Natural killer cell (primary cell): ENCODE data around the gene ADGRB2. TPM values are rescaled to one million over a fixed set of nuclear protein-coding genes. Genes with fewer than 3 reads are reported as not detected.
A peak's percentile ranks its signal among the peaks of the same experiment; 100 is the strongest.

Experiments
- ATAC-seq, 3 donors: fragments of 150-1000 bp in 2 of 3; fragments of 200-7000 bp in 1 of 3; cut with Tn5 transposase; 1 replicate in 1 of 3; 2 replicates in 2 of 3; pipeline ENCODE4 v1.10.0; 2021; ENCODE audit warnings: mild to moderate bottlenecking in 2 of 3, moderate library complexity in 2 of 3
- DNase-seq, 2 donors: peaks; one replicate each; pipeline versions ENCODE4 v3.0.0 to v3.0.0-alpha.2; 2013 to 2021; ENCODE audit warnings: mixed read lengths in 1 of 2
- H3K27ac ChIP-seq: one replicate; pipeline ENCODE4 v1.5.1; 2013; ENCODE audit warnings: mild to moderate bottlenecking, low read length
- H3K27me3 ChIP-seq: one replicate; pipeline ENCODE4 v1.6.1; 2013; ENCODE audit warnings: low read length; ENCODE audit not compliant: control insufficient read depth, insufficient read depth
- H3K36me3 ChIP-seq: one replicate; pipeline ENCODE4 v1.6.1; 2013; ENCODE audit warnings: low read length; ENCODE audit not compliant: control insufficient read depth, insufficient read depth
- H3K4me1 ChIP-seq: one replicate; pipeline ENCODE4 v1.6.1; 2013; ENCODE audit warnings: low read length; ENCODE audit not compliant: control insufficient read depth, insufficient read depth
- H3K4me3 ChIP-seq: one replicate; pipeline ENCODE4 v1.5.1; 2013; ENCODE audit warnings: low read length
- H3K9me3 ChIP-seq: one replicate; pipeline ENCODE4 v1.6.1; 2013; ENCODE audit warnings: low read length; ENCODE audit not compliant: control insufficient read depth, insufficient read depth
- H3K27ac Mint-ChIP-seq, 2 donors: one replicate each; pipeline ENCODE4 v1.8.0; 2022; ENCODE audit warnings: mild to moderate bottlenecking in 2 of 2, mixed read lengths in 2 of 2, moderate library complexity in 1 of 2
- H3K27me3 Mint-ChIP-seq, 2 donors: one replicate each; pipeline ENCODE4 v1.8.0; 2022; ENCODE audit warnings: low read depth in 2 of 2, mixed read lengths in 2 of 2
- H3K36me3 Mint-ChIP-seq: one replicate; pipeline ENCODE4 v1.8.0; 2022; ENCODE audit warnings: mixed read lengths
- H3K4me1 Mint-ChIP-seq, 2 donors: one replicate each; pipeline ENCODE4 v1.8.0; 2022; ENCODE audit warnings: mixed read lengths in 2 of 2
- H3K4me3 Mint-ChIP-seq: one replicate; pipeline ENCODE4 v1.8.0; 2022; ENCODE audit warnings: mild to moderate bottlenecking, moderate library complexity, mixed read lengths
- H3K9me3 Mint-ChIP-seq, 2 donors: one replicate each; pipeline ENCODE4 v1.8.0; 2022; ENCODE audit warnings: mixed read lengths in 2 of 2
- WGBS: methylation state at CpG from one replicate; pipeline ENCODE4 v1.1.7; 2013; ENCODE audit warnings: missing lambda C conversion rate; ENCODE audit not compliant: insufficient coverage; 5-methylcytosine and 5-hydroxymethylcytosine counted together
- intact Hi-C: fragments of 100-400 bp; cut with micrococcal nuclease; formaldehyde crosslinking; loops from one replicate; pipeline ENCODE4 v1.14.2; 2022
- total RNA-seq, 4 donors: library from RNA; stranded (reverse); fragments of 120-200 nt in 1 of 4; gene quantifications; one replicate each; pipeline versions ENCODE4 v1.2.3 to v1.2.4, GENCODE V29; 2013 to 2022
- TF ChIP-seq, protein P1 (sequence below): fragments of 200-600 bp; IDR thresholded peaks from one replicate; pipeline ENCODE4 v1.8.0; 2022; ENCODE audit warnings: antibody characterized with exemption

Gene ADGRB2
- total RNA-seq, 3 donors from 2014 or later (not counting 1 experiment from before 2014, with no cell fraction given): 7.6 to 19.9 (median 12.8) TPM

DNA sequence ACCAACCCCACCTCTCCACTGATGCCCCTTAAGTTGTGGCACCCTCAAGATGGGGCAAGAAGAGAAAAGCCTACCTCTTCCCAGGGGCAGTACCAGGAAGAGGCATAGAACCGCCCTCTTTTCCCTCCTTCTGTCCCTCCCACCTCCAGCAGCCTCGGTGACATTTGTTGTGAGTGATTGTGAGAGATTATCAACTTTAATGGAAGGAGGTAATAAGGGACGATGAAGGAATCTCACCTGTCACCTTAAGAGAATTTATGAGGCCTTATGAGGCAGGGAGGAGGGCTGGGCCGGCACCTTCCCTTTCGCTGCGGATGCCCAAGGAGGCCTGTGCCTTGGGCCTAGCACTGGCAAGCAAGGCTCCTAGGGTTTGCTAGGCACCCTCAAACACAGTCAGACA is 1.4 kb upstream of the ADGRB2 start:
- Histone ChIP-seq H3K36me3 (no peaks in the 10 kb centered on the region), H3K27me3 (peaks cover 11% of the 10 kb centered on the region), H3K4me1 (peaks cover 40% of the 10 kb centered on the region), H3K4me3 (no peak overlapping the region), H3K9me3 (no peaks in the 10 kb centered on the region), H3K27ac (no peak overlapping the region)
- no peak overlapping the region for H3K4me3 Mint-ChIP-seq
- 88% methylated on average over 4 of the region's 6 CpGs for WGBS
- H3K27me3 Mint-ChIP-seq: peaks cover 0 to 8% of the 10 kb centered on the region in 2 donors
- ATAC-seq (no peak), DNase-seq (no peak)
- peaks cover 14 to 40% of the 10 kb centered on the region in 2 donors for H3K4me1 Mint-ChIP-seq
- H3K27ac Mint-ChIP-seq: no peak overlapping the region
- TF ChIP-seq, protein P1, sequence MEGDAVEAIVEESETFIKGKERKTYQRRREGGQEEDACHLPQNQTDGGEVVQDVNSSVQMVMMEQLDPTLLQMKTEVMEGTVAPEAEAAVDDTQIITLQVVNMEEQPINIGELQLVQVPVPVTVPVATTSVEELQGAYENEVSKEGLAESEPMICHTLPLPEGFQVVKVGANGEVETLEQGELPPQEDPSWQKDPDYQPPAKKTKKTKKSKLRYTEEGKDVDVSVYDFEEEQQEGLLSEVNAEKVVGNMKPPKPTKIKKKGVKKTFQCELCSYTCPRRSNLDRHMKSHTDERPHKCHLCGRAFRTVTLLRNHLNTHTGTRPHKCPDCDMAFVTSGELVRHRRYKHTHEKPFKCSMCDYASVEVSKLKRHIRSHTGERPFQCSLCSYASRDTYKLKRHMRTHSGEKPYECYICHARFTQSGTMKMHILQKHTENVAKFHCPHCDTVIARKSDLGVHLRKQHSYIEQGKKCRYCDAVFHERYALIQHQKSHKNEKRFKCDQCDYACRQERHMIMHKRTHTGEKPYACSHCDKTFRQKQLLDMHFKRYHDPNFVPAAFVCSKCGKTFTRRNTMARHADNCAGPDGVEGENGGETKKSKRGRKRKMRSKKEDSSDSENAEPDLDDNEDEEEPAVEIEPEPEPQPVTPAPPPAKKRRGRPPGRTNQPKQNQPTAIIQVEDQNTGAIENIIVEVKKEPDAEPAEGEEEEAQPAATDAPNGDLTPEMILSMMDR: no peak
- H3K36me3 Mint-ChIP-seq: no peaks in the 10 kb centered on the region
- no peaks in the 10 kb centered on the region for H3K9me3 Mint-ChIP-seq
- intact Hi-C loops: no loop called here

DNA sequence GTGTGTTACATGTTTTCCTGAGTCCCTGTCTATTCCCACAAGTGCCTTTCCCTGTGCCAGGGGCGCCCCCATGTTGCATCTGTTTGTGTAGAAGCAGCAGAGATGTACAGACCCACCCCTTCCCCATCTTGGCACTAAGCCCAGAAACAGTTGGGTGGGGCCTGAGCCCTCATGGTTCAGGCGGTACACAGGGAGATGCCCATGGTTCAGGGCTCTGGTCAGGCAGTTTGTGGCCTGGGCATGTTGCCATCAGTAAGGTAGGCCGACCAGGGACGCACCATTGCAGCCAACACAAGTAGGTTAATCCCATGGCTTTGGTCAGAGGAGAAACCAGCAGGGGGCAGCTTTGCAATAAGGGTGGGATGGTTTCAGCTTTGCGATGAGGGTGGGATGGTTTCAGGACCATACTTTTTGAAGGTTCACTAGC is 914 bp upstream of the ADGRB2 start:
- intact Hi-C loops: no loop called here
- DNase-seq: peak in 1 of 2 donors; percentile 43
- TF ChIP-seq, protein P1: no peak

DNA sequence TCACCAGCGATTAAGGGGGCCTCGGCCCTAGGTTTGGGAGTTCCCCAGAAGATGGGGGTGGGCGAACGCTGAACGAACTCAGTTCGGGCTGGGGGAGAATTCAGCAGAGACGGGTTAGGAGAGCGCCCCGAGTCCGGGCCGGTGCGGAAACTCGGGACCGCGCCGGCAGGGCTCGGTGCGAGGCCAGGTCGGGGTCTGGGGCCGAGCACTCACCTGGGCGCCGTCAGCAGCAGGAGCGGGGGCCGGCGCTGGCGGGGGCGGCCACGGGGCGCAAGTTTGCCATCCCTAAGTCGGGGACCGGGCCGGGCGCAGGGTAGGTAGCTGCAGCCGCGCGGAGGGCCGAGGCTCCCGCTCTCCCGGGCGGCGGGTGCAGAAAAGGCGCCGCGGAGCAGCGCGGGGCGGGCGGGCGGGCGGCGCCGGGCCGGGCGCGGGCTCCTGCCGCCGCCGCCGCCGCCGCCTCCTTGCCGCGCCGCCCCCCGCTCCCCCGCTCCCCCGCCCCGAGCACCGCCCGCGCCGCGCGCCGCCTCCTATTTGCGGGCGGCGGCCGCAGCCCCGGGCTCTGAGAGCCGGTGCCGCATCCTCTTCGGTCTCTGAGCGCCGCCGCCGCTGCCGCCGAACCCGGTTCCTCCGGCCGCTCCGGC is 349 bp downstream of the ADGRB2 start:
- H3K9me3 Mint-ChIP-seq: no peaks in the 10 kb centered on the region
- no peaks in the 10 kb centered on the region for H3K36me3 Mint-ChIP-seq
- peak overlapping the region; percentile 90 for H3K4me3 Mint-ChIP-seq
- Histone ChIP-seq H3K4me1 (peaks cover 48% of the 10 kb centered on the region), H3K36me3 (no peaks in the 10 kb centered on the region), H3K27ac (no peak overlapping the region), H3K27me3 (peaks cover 11% of the 10 kb centered on the region), H3K4me3 (peak overlapping the region; percentile 14), H3K9me3 (no peaks in the 10 kb centered on the region)
- H3K27ac Mint-ChIP-seq: peak overlapping the region in 1 of 2 donors; percentile 84
- under 1% methylated on average over 93 of the region's 93 CpGs for WGBS
- peaks cover 0 to 8% of the 10 kb centered on the region in 2 donors for H3K27me3 Mint-ChIP-seq
- ATAC-seq (peak in 2 of 3 donors; percentile 1 to 3), DNase-seq (peak in 1 of 2 donors; percentile 57)
- H3K4me1 Mint-ChIP-seq: peaks cover 14 to 47% of the 10 kb centered on the region in 2 donors
- intact Hi-C loops: loop anchor here (5.0 kb wide), 1 partner anchor 199 kb away; no protein-coding TSS in a partner anchor
- TF ChIP-seq, protein P1: no peak

More for the DNA sequence above, 914 bp upstream of the ADGRB2 start:
- Mint-ChIP-seq H3K27ac (no peak overlapping the region), H3K27me3 (peaks cover 0 to 8% of the 10 kb centered on the region in 2 donors), H3K4me1 (peaks cover 14 to 44% of the 10 kb centered on the region in 2 donors), H3K4me3 (no peak overlapping the region), H3K36me3 (no peaks in the 10 kb centered on the region), H3K9me3 (no peaks in the 10 kb centered on the region)
- Histone ChIP-seq H3K4me1 (peaks cover 44% of the 10 kb centered on the region), H3K27ac (no peak overlapping the region), H3K4me3 (no peak overlapping the region), H3K9me3 (no peaks in the 10 kb centered on the region), H3K36me3 (no peaks in the 10 kb centered on the region), H3K27me3 (peaks cover 11% of the 10 kb centered on the region)
- 65% methylated on average over 5 of the region's 5 CpGs for WGBS
- no peak for ATAC-seq
